Kidney glomerular epithelial cell (primary cell): ENCODE data around the gene RFPL4A.
"Not testable (repeated sequence)": the region's sequence is repeated elsewhere in the genome, so short reads cannot be mapped to it uniquely, and the experiment has no call there.

ENCODE experiments used
- DNase-seq: peaks from one replicate; lab custom pipeline; 2025; lab: John Stamatoyannopoulos, UW

RFPL4A gene

GRCh38 chr19:55758797-55759196 lies at the start of gene RFPL4A:
Gene RFPL4A, plus strand, starts transcription at chr19:55759097. Its CDS starts 2,704 bp downstream, at chr19:55761801.
- DNase-seq = not testable (repeated sequence)

- DNase-seq = no peak
These were observed 47.2 kb upstream of the RFPL4A start for GRCh38 chr19:55711719-55712118.

- DNase-seq = no peak
These were observed 45.9 kb upstream of the RFPL4A start for GRCh38 chr19:55712804-55713631.

- DNase-seq = no peak
These were observed 42.4 kb upstream of the RFPL4A start for GRCh38 chr19:55716531-55716930.

GRCh38 chr19:55717251-55717650 lies 41.6 kb upstream of the RFPL4A start:
- DNase-seq = no peak

GRCh38 chr19:55717879-55718711 lies 40.8 kb upstream of the RFPL4A start:
- not testable (repeated sequence) for DNase-seq

- no peak for DNase-seq
These were observed 38.6 kb upstream of the RFPL4A start for GRCh38 chr19:55720214-55720746.

GRCh38 chr19:55720801-55721200 lies 38.1 kb upstream of the RFPL4A start:
- DNase-seq = no peak

GRCh38 chr19:55723491-55723890 lies 35.4 kb upstream of the RFPL4A start:
- no peak for DNase-seq

GRCh38 chr19:55730378-55730777 lies 28.5 kb upstream of the RFPL4A start:
- not testable (repeated sequence) for DNase-seq

GRCh38 chr19:55738302-55738701 lies 20.6 kb upstream of the RFPL4A start, which contains the start of gene NLRP9:
Gene NLRP9, minus strand, starts transcription at chr19:55738402. Its CDS starts 28 bp downstream, at chr19:55738374.
- no peak for DNase-seq

- DNase-seq = no peak
These were observed 8.2 kb upstream of the RFPL4A start for GRCh38 chr19:55750715-55751114.

GRCh38 chr19:55753401-55753800 lies 5.5 kb upstream of the RFPL4A start:
- DNase-seq = no peak

GRCh38 chr19:55756808-55757207 lies 2.1 kb upstream of the RFPL4A start:
- not testable (repeated sequence) for DNase-seq

GRCh38 chr19:55766466-55766865 lies 7.6 kb downstream of the RFPL4A start:
- no peak for DNase-seq

GRCh38 chr19:55768818-55769217 lies 9.9 kb downstream of the RFPL4A start, which contains the start of gene RFPL4AL1:
Gene RFPL4AL1, plus strand, starts transcription at chr19:55769118. Its CDS starts 2,687 bp downstream, at chr19:55771805.
- not testable (repeated sequence) for DNase-seq

GRCh38 chr19:55769632-55770031 lies 10.7 kb downstream of the RFPL4A start:
- not testable (repeated sequence) for DNase-seq

GRCh38 chr19:55777528-55777927 lies 18.6 kb downstream of the RFPL4A start:
- DNase-seq = no peak

- DNase-seq = no peak
These were observed 19.4 kb downstream of the RFPL4A start for GRCh38 chr19:55778331-55778730.

GRCh38 chr19:55781112-55781511 lies 22.2 kb downstream of the RFPL4A start:
- no peak for DNase-seq

GRCh38 chr19:55795021-55795420 lies 36.1 kb downstream of the RFPL4A start:
- DNase-seq = no peak

- DNase-seq = no peak
These were observed 42.5 kb downstream of the RFPL4A start for GRCh38 chr19:55801416-55801815.
